T-helper 17 cell (primary cell): ENCODE results near the gene CDH4. TPM values are rescaled to one million over a fixed set of nuclear protein-coding genes. Genes with fewer than 3 reads are reported as not detected.

Experiments
- ATAC-seq: fragments of 150-1000 bp; cut with Tn5 transposase; 2 replicates; pipeline ENCODE4 v1.10.0; 2021; ENCODE audit warnings: mild to moderate bottlenecking, moderate library complexity
- DNase-seq, 3 donors: peaks; one replicate each; pipeline versions ENCODE4 v3.0.0 to v3.0.0-alpha.2; 2020 to 2021
- H3K9me3 ChIP-seq: one replicate; pipeline ENCODE4 v1.7.0; 2013; ENCODE audit warnings: low read length, mild to moderate bottlenecking; ENCODE audit not compliant: control insufficient read depth, poor library complexity, severe bottlenecking
- H3K27ac Mint-ChIP-seq: one replicate; pipeline ENCODE4 v1.8.0; 2022; ENCODE audit warnings: mild to moderate bottlenecking, moderate library complexity, mixed read lengths
- H3K27me3 Mint-ChIP-seq: one replicate; pipeline ENCODE4 v1.8.0; 2022; ENCODE audit warnings: mixed read lengths
- H3K36me3 Mint-ChIP-seq: one replicate; pipeline ENCODE4 v1.8.0; 2022; ENCODE audit warnings: low read depth, mixed read lengths
- H3K4me1 Mint-ChIP-seq: one replicate; pipeline ENCODE4 v1.8.0; 2022; ENCODE audit warnings: mild to moderate bottlenecking, mixed read lengths
- H3K4me3 Mint-ChIP-seq: one replicate; pipeline ENCODE4 v1.8.0; 2022; ENCODE audit warnings: mild to moderate bottlenecking, moderate library complexity, mixed read lengths
- total RNA-seq, 4 donors: library from RNA in 2 of 4; stranded (reverse) in 2 of 4; gene quantifications; one replicate each; pipeline ENCODE4 v1.2.3 and lab custom pipeline; 2022 to 2026

Gene CDH4
- total RNA-seq, 2 donors from 2014 or later: 0.55 to 0.67 TPM

DNA sequence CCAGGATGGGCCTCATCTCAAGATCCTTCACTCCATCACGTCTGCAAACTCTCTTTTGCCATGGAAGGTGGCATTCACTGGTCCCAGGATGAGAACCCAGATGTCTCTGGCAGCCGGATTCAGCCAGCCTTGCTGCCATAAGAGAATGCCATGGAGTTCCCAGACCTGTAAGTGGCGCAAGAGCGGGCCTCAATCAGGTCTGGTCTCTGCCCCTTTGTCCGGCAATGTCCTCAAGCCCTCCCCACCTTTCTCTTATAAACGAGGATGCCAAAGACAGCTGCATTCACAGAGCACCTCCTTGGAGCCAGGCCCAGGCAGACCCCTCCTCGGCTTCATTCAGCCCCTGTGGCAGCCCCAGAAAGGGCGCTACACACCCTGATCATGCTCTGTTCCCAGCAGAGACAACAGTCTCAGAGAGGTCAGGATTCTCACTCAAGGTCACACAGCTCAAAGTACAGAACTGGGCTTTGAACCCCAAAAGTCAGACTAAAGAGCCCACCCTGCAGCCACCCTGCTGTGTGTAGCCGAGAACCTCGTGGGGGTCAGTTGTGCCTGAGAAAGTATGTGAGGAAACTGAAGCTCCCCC lies 549.9 kb downstream of the CDH4 start:
- no peak overlapping the region for H3K4me3 Mint-ChIP-seq
- ATAC-seq (no peak), DNase-seq (no peak)
- H3K4me1 Mint-ChIP-seq: peaks cover 2% of the 10 kb centered on the region
- no peaks in the 10 kb centered on the region for H3K36me3 Mint-ChIP-seq
- no peaks in the 10 kb centered on the region for H3K9me3 ChIP-seq
- H3K27ac Mint-ChIP-seq: no peak overlapping the region
- peaks cover 21% of the 10 kb centered on the region for H3K27me3 Mint-ChIP-seq

DNA sequence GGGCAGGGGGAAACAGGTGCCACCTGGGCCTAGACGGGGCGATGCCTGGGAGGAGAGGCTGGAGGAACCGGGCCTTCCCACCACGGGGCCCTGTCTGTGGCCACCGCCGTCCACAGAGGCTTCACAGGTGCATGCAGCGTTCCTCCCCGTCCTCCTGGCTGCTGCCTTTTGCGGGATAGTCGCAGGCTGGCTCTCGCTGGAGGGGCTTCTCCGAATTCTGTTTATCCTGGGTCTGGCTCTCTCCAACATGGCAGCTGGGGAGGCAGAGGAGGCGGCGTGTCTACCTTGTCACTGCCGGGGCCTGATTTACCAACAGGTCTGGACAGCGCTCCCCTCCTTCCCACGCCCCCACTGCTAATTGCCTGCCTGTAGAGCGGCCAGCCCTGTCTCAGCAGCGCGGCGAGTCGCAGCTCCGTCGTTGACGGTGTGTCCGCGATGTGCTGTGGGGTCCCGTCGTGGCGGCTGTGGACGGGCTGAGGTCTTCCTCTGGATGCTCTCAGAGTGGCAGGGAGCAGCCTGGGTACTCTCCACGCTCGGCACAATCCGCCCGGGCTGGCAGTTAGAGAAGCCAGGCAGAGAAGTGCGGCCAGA lies 550.8 kb downstream of the CDH4 start:
- H3K27me3 Mint-ChIP-seq: peaks cover 21% of the 10 kb centered on the region
- DNase-seq: no peak
- no peak overlapping the region for H3K4me3 Mint-ChIP-seq
- ATAC-seq: no peak
- peaks cover 2% of the 10 kb centered on the region for H3K4me1 Mint-ChIP-seq
- H3K27ac Mint-ChIP-seq: no peak overlapping the region
- no peaks in the 10 kb centered on the region for H3K9me3 ChIP-seq
- H3K36me3 Mint-ChIP-seq: no peaks in the 10 kb centered on the region

- no peak for ATAC-seq
- H3K4me1 Mint-ChIP-seq: peaks cover 2% of the 10 kb centered on the region
- H3K4me3 Mint-ChIP-seq: no peak overlapping the region
- no peaks in the 10 kb centered on the region for H3K9me3 ChIP-seq
- no peak overlapping the region for H3K27ac Mint-ChIP-seq
- H3K36me3 Mint-ChIP-seq: no peaks in the 10 kb centered on the region
- no peak for DNase-seq
- H3K27me3 Mint-ChIP-seq: peaks cover 22% of the 10 kb centered on the region
Measured at GRCh38 chr20:61803416-61803914, 551.4 kb downstream of the CDH4 start.

- H3K36me3 Mint-ChIP-seq: no peaks in the 10 kb centered on the region
- no peak overlapping the region for H3K27ac Mint-ChIP-seq
- H3K4me3 Mint-ChIP-seq: no peak overlapping the region
- no peaks in the 10 kb centered on the region for H3K9me3 ChIP-seq
- peaks cover 2% of the 10 kb centered on the region for H3K4me1 Mint-ChIP-seq
- DNase-seq (no peak), ATAC-seq (no peak)
- peaks cover 29% of the 10 kb centered on the region for H3K27me3 Mint-ChIP-seq
Measured at GRCh38 chr20:61803915-61804751, 552.1 kb downstream of the CDH4 start.

GRCh38 chr20:61804752-61805295 lies 552.8 kb downstream of the CDH4 start:
- peaks cover 4% of the 10 kb centered on the region for H3K4me1 Mint-ChIP-seq

DNA sequence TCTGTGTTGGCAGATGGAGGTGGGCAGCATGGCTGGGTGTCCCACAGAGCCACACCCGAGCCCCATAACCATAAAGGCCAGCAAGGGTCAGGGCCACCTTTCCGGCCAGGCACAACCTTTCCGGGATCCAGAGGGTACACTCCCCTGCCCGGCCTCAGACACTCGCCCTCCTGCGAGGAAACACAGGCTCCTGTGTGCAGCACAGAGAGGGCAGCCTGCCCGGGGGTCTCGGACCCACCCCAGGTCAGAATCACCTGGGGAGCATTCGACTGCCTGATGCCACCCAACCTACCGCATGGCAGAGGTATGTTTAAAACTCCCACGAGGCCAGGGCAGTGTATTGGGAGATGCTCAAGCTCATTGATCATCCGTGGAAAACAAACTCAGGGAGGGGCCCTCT lies 553.3 kb downstream of the CDH4 start:
- DNase-seq (no peak), ATAC-seq (no peak)
- no peak overlapping the region for H3K27ac Mint-ChIP-seq
- no peaks in the 10 kb centered on the region for H3K9me3 ChIP-seq
- H3K4me3 Mint-ChIP-seq: no peak overlapping the region
- peaks cover 33% of the 10 kb centered on the region for H3K27me3 Mint-ChIP-seq
- peaks cover 4% of the 10 kb centered on the region for H3K4me1 Mint-ChIP-seq
- no peaks in the 10 kb centered on the region for H3K36me3 Mint-ChIP-seq

More at GRCh38 chr20:61804752-61805295, 552.8 kb downstream of the CDH4 start:
- no peak overlapping the region for H3K27ac Mint-ChIP-seq
- H3K9me3 ChIP-seq: no peaks in the 10 kb centered on the region
- ATAC-seq: no peak
- no peaks in the 10 kb centered on the region for H3K36me3 Mint-ChIP-seq
- peaks cover 33% of the 10 kb centered on the region for H3K27me3 Mint-ChIP-seq
- DNase-seq: no peak
- H3K4me3 Mint-ChIP-seq: no peak overlapping the region

GRCh38 chr20:61805781-61806180 lies 553.7 kb downstream of the CDH4 start:
- no peaks in the 10 kb centered on the region for H3K36me3 Mint-ChIP-seq
- DNase-seq (no peak), ATAC-seq (no peak)
- no peak overlapping the region for H3K4me3 Mint-ChIP-seq
- H3K27me3 Mint-ChIP-seq: peaks cover 33% of the 10 kb centered on the region
- H3K27ac Mint-ChIP-seq: no peak overlapping the region
- H3K9me3 ChIP-seq: no peaks in the 10 kb centered on the region
- peaks cover 4% of the 10 kb centered on the region for H3K4me1 Mint-ChIP-seq

GRCh38 chr20:61806314-61806713 lies 554.3 kb downstream of the CDH4 start:
- no peaks in the 10 kb centered on the region for H3K36me3 Mint-ChIP-seq
- peaks cover 33% of the 10 kb centered on the region for H3K27me3 Mint-ChIP-seq
- H3K4me1 Mint-ChIP-seq: peaks cover 4% of the 10 kb centered on the region
- ATAC-seq (no peak), DNase-seq (no peak)
- H3K27ac Mint-ChIP-seq: no peak overlapping the region
- no peak overlapping the region for H3K4me3 Mint-ChIP-seq
- no peaks in the 10 kb centered on the region for H3K9me3 ChIP-seq

DNA sequence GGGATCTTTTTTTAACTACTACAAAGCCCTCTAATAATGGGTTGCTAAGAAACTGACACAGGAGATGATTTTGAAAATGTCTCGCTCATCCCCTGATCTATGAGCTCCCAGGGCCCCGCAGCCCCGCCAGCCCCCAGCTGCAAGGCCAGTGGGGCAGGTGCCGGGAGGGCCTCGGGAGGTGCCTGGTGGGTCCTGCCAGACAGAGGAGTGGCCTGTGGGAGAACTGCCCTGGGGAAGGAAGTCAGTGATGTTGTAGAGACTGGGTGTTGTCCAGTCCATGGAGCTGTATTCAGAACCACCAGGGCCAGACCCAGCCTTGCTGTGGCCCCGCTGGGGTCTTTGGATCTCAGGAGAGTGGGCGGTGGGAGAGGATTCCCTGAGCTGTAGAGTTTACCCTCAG lies 554.9 kb downstream of the CDH4 start:
- Mint-ChIP-seq H3K4me1 (peaks cover 4% of the 10 kb centered on the region), H3K4me3 (no peak overlapping the region), H3K36me3 (no peaks in the 10 kb centered on the region), H3K27ac (no peak overlapping the region), H3K27me3 (peaks cover 26% of the 10 kb centered on the region)
- ATAC-seq (no peak), DNase-seq (no peak)
- H3K9me3 ChIP-seq: no peaks in the 10 kb centered on the region

DNA sequence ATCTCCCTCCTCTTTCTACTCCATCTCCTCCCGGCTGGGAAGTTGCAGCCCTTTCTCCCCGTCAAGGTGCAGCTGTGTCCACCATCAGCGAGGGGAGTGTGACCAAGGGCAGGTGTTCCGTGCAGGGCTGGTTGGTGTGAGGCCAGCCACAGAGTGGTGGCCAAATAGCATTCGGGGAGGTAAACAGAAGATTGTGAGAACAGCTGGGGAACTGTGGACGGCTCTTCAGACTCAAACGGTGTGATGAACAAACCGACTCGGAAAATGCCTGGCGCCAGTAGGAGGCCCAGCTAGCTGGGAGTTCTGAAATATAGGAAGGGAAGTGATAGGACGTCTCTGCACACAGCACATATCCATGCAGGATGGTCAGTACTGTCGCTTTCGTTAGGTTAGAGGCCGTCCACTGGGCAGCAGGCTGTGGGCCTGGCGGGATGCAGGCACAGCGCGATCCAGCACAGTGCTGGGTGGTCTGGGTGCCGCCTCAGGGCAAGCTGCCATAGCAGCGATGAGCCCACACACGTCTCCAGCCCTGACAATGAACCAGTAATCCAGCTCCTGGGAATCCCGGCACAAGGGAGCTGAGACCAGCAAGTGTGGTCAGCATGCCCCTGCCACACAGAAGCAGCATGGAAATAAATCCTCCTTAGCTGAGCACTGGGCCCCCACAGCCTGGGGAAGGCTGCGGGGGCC lies 555.6 kb downstream of the CDH4 start:
- Mint-ChIP-seq H3K27me3 (peaks cover 25% of the 10 kb centered on the region), H3K36me3 (no peaks in the 10 kb centered on the region)
- ATAC-seq: no peak

DNA sequence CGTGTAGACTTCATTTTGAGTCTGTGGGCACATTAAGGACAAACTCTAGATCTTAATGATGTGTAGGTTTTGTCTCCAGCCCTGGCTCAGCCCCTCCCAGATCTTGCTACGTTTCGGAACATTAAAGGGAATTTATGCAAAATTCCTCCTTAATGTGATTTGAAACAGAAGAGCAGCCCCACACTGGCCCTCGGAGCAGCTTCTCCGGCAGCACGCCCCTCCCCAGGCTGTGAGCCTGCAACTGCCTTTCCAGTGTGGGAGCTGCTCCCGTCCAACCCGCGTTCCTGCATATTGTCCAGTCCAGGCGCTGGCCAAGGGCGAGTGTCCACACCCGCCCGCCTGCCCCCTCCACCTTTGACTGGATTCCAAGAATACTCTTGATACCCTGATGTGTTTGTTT lies 556.4 kb downstream of the CDH4 start:
- H3K9me3 ChIP-seq: no peaks in the 10 kb centered on the region
- Mint-ChIP-seq H3K27me3 (peaks cover 25% of the 10 kb centered on the region), H3K4me1 (peaks cover 4% of the 10 kb centered on the region), H3K4me3 (no peak overlapping the region), H3K27ac (no peak overlapping the region), H3K36me3 (no peaks in the 10 kb centered on the region)
- ATAC-seq: no peak
- DNase-seq: no peak

More for the DNA sequence above, 555.6 kb downstream of the CDH4 start:
- Mint-ChIP-seq H3K4me3 (no peak overlapping the region), H3K4me1 (peaks cover 4% of the 10 kb centered on the region), H3K27ac (no peak overlapping the region)
- no peak for DNase-seq
- H3K9me3 ChIP-seq: no peaks in the 10 kb centered on the region

- Mint-ChIP-seq H3K4me1 (peaks cover 4% of the 10 kb centered on the region), H3K27me3 (peaks cover 25% of the 10 kb centered on the region), H3K4me3 (no peak overlapping the region), H3K36me3 (no peaks in the 10 kb centered on the region), H3K27ac (no peak overlapping the region)
- DNase-seq (no peak), ATAC-seq (no peak)
- no peaks in the 10 kb centered on the region for H3K9me3 ChIP-seq
Measured at GRCh38 chr20:61809006-61809770, 557.1 kb downstream of the CDH4 start.
